K562 (cell line): ENCODE data around the gene ENKUR. TPM values are rescaled to one million over a fixed set of nuclear protein-coding genes. Genes with fewer than 3 reads are reported as not detected.
A peak's percentile ranks its signal among the peaks of the same experiment; 100 is the strongest.

ENCODE experiments used
- ATF7 ChIP-seq: fragments of 450-650 bp; IDR thresholded peaks from 2 replicates; pipeline ENCODE4 v1.7.1; 2014; ENCODE audit warnings: mild to moderate bottlenecking, moderate library complexity
- CBX3 ChIP-seq, 2 experiments: IDR thresholded peaks; 1 replicate in 1 of 2; 2 replicates in 1 of 2; pipeline ENCODE4 v1.6.1; 2012; ENCODE audit warnings: inconsistent platforms in 2 of 2, low read length in 2 of 2, borderline replicate concordance in 1 of 2, control low read depth in 1 of 2
- CCNT2 ChIP-seq: IDR thresholded peaks from 2 replicates; pipeline ENCODE4 v1.6.1; 2011; ENCODE audit warnings: borderline replicate concordance, low read depth, mild to moderate bottlenecking, moderate library complexity, mixed read lengths, low read length; ENCODE audit not compliant: insufficient read length; ENCODE audit errors: extremely low read depth
- CREB3 ChIP-seq: fragments of 450-650 bp; conservative IDR thresholded peaks from 2 replicates; pipeline ENCODE4 v1.6.1; 2016; ENCODE audit warnings: missing genetic modification characterization, low read depth, mild to moderate bottlenecking, missing compliant biosample characterization, moderate library complexity
- CREB5 ChIP-seq: fragments of 250-450 bp; sonication (Bioruptor Pico); IDR thresholded peaks from 2 replicates; pipeline ENCODE4 v1.5.0; 2020; ENCODE audit warnings: mild to moderate bottlenecking
- ESRRB ChIP-seq: fragments of 250-450 bp; sonication (Bioruptor Pico); IDR thresholded peaks from 2 replicates; pipeline ENCODE4 v1.5.0; 2020; ENCODE audit warnings: mild to moderate bottlenecking, moderate library complexity, borderline replicate concordance
- ETV5 ChIP-seq: sonication (generic); formaldehyde crosslinking; IDR thresholded peaks from 2 replicates; pipeline ENCODE4 v1.4.0; 2020; ENCODE audit warnings: low read depth, mild to moderate bottlenecking, missing genetic modification reagents
- GATA2 ChIP-seq: sonication (generic); formaldehyde crosslinking; IDR thresholded peaks from 2 replicates; pipeline ENCODE4 v1.4.0; 2020; ENCODE audit warnings: mild to moderate bottlenecking, missing genetic modification reagents
- HIVEP1 ChIP-seq: fragments of 250-450 bp; sonication (Bioruptor Pico); IDR thresholded peaks from 2 replicates; pipeline ENCODE4 v1.4.0; 2020; ENCODE audit warnings: mild to moderate bottlenecking
- MYNN ChIP-seq, 2 experiments: sonication (generic); formaldehyde crosslinking in 1 of 2; IDR thresholded peaks; 2 replicates each; pipeline versions ENCODE4 v1.5.0 to v1.6.1; 2016 to 2020; ENCODE audit warnings: antibody characterized with exemption in 1 of 2, missing genetic modification reagents in 1 of 2
- NONO ChIP-seq, 2 experiments: fragments of 200-400 bp in 1 of 2; fragments of 450-650 bp in 1 of 2; formaldehyde crosslinking in 1 of 2; IDR thresholded peaks; 2 replicates each; pipeline ENCODE4 v1.6.1; 2017; ENCODE audit warnings: low read depth in 2 of 2, mild to moderate bottlenecking in 2 of 2, moderate library complexity in 2 of 2, low read length in 1 of 2
- NUFIP1 ChIP-seq: fragments of 450-650 bp; IDR thresholded peaks from 2 replicates; pipeline ENCODE4 v1.6.1; 2018; ENCODE audit not compliant: partially characterized antibody
- PHF21A ChIP-seq: fragments of 450-650 bp; IDR thresholded peaks from 2 replicates; pipeline ENCODE4 v1.6.1; 2017; ENCODE audit warnings: low read depth, borderline replicate concordance
- RFX5 ChIP-seq: IDR thresholded peaks from 2 replicates; pipeline ENCODE4 v1.6.1; 2011; ENCODE audit warnings: low read depth, mild to moderate bottlenecking, improper control_type of control experiment, low read length
- RNF2 ChIP-seq: sonication (generic); IDR thresholded peaks from 2 replicates; pipeline ENCODE4 v1.6.1; 2016
- SIN3B ChIP-seq: fragments of 450-650 bp; IDR thresholded peaks from 2 replicates; pipeline ENCODE4 v1.6.1; 2017; ENCODE audit warnings: low read depth, mild to moderate bottlenecking, moderate library complexity
- SMARCB1 ChIP-seq: IDR thresholded peaks from 2 replicates; pipeline ENCODE4 v1.6.1; 2011; ENCODE audit warnings: improper control_type of control experiment, low read depth; ENCODE audit not compliant: insufficient read length
- SRSF1 ChIP-seq: fragments of 200-400 bp; formaldehyde crosslinking; IDR thresholded peaks from 2 replicates; pipeline ENCODE4 v1.6.1; 2017; ENCODE audit warnings: mild to moderate bottlenecking, low read depth, low read length, moderate library complexity
- SRSF9 ChIP-seq: fragments of 200-400 bp; formaldehyde crosslinking; IDR thresholded peaks from 2 replicates; pipeline ENCODE4 v1.6.1; 2017; ENCODE audit warnings: low read depth, low read length, borderline replicate concordance
- USF2 ChIP-seq: sonication (generic); formaldehyde crosslinking; IDR thresholded peaks from 2 replicates; pipeline ENCODE4 v1.5.0; 2020; ENCODE audit warnings: missing genetic modification reagents
- ZNF263 ChIP-seq: sonication (generic); formaldehyde crosslinking; IDR thresholded peaks from 2 replicates; pipeline ENCODE4 v1.8.0; 2022; ENCODE audit warnings: mild to moderate bottlenecking, missing genetic modification reagents, borderline replicate concordance
- ZNF311 ChIP-seq: fragments of 250-450 bp; sonication (Bioruptor Pico); IDR thresholded peaks from 2 replicates; pipeline ENCODE4 v1.4.0; 2020; ENCODE audit warnings: mild to moderate bottlenecking, moderate library complexity
- ZNF398 ChIP-seq: fragments of 250-450 bp; sonication (Bioruptor Pico); IDR thresholded peaks from 2 replicates; pipeline ENCODE4 v1.8.0; 2021; ENCODE audit warnings: moderate library complexity, mild to moderate bottlenecking, inconsistent platforms
- ZNF695 ChIP-seq: fragments of 450-650 bp; formaldehyde crosslinking; IDR thresholded peaks from 2 replicates; pipeline ENCODE4 v1.4.0; 2020; ENCODE audit warnings: mild to moderate bottlenecking, moderate library complexity
- ZNF75A ChIP-seq: fragments of 450-650 bp; formaldehyde crosslinking; IDR thresholded peaks from 2 replicates; pipeline ENCODE4 v1.4.0; 2020; ENCODE audit warnings: mild to moderate bottlenecking
- polyA plus RNA-seq, 8 experiments: library from polyadenylated mRNA; depleted of rRNA in 4 of 8; stranded (reverse) in 5 of 8; unstranded in 3 of 8; fragments of >200 nt; fragmentation: Nextera tagmentation in 2 of 8; fragmentation: Illumina TruSeq in 1 of 8; extraction: Ambion mirVana in 2 of 8; extraction: Trizol in 1 of 8; gene quantifications; 2 replicates each; pipeline versions ENCODE4 v1.2.1 to v1.2.3, GENCODE V29; 2011 to 2014; ENCODE audit warnings: inconsistent platforms in 1 of 8, missing spikeins in 1 of 8
- total RNA-seq, 7 experiments: library from RNA; depleted of rRNA in 6 of 7; stranded (reverse); fragments of >200 nt in 6 of 7; fragmentation: Illumina TruSeq in 2 of 7; extraction: Trizol in 2 of 7; gene quantifications; 2 replicates each; pipeline versions ENCODE4 v1.2.1 to v1.2.3, GENCODE V29; 2011 to 2021; ENCODE audit warnings: low replicate concordance in 1 of 7

Gene ENKUR
- total and polyA plus RNA-seq, 9 of the 15 experiments (the other 6 are each of a cell fraction or from before 2014, with no cell fraction given): 0.06 to 0.46 (median 0.20) TPM

- TF ChIP-seq USF2 (CRISPR knock-in tag): no peak
- TF ChIP-seq CREB5 (CRISPR knock-in tag): no peak
- no peak for TF ChIP-seq RFX5
- TF ChIP-seq ZNF75A (CRISPR knock-in tag): no peak
- TF ChIP-seq HIVEP1 (CRISPR knock-in tag): no peak
- TF ChIP-seq CBX3 (IDR thresholded peaks at IDR 0.05; ENCODE audit: borderline replicate concordance in 1 of 2, low read length in 2 of 2): no peak
- no peak for TF ChIP-seq ZNF263
- TF ChIP-seq CCNT2: peak; percentile 47
- TF ChIP-seq ZNF398: no peak
- no peak for TF ChIP-seq CREB3 (tag)
- TF ChIP-seq ESRRB (CRISPR knock-in tag): no peak
- TF ChIP-seq ZNF695 (CRISPR knock-in tag): no peak
- TF ChIP-seq ATF7: no peak
- TF ChIP-seq MYNN (IDR thresholded peaks at IDR 0.05): no peak
- TF ChIP-seq MYNN (CRISPR knock-in tag; IDR thresholded peaks at IDR 0.05): no peak
- no peak for TF ChIP-seq PHF21A
- TF ChIP-seq ETV5: no peak
- TF ChIP-seq SRSF9: no peak
- no peak for TF ChIP-seq SIN3B
- TF ChIP-seq RNF2: no peak
- no peak for TF ChIP-seq GATA2
- no peak for TF ChIP-seq NUFIP1
- TF ChIP-seq SMARCB1: no peak
- TF ChIP-seq SRSF1: no peak
- no peak for TF ChIP-seq ZNF311 (CRISPR knock-in tag)
- TF ChIP-seq NONO (IDR thresholded peaks at IDR 0.05; ENCODE audit: low read depth in 2 of 2, low read length in 1 of 2): no peak
Observed at GRCh38 chr10:25047591-25048301, 31.8 kb upstream of the ENKUR start (continued).
